GM10248 (cell line): Measurements from ENCODE around the gene SH2D6.

Experiments
- CTCF ChIA-PET: fragments of 300-600 bp; sonication (Branson Sonifier 250); formaldehyde crosslinking; extraction: SDS; loops from one replicate; lab custom pipeline; 2021; ENCODE audit warnings: antibody characterized with exemption; lab: Yijun Ruan, JAX
- POLR2A ChIA-PET: fragments of 350-650 bp; sonication (Branson Sonifier 250); formaldehyde crosslinking; extraction: SDS; loops from one replicate; lab custom pipeline; 2020; ENCODE audit warnings: antibody characterized with exemption; lab: Yijun Ruan, JAX
- DNase-seq: peaks from one replicate; pipeline ENCODE4 v3.0.0; 2012; ENCODE audit errors: extremely low spot score
- TF ChIP-seq, protein P1 (sequence below): IDR thresholded peaks from 2 replicates; pipeline ENCODE4 v1.5.1; 2012; ENCODE audit warnings: mild to moderate bottlenecking, low read depth; ENCODE audit errors: extremely low read depth, missing control alignments, control extremely low read depth

SH2D6 gene

DNA sequence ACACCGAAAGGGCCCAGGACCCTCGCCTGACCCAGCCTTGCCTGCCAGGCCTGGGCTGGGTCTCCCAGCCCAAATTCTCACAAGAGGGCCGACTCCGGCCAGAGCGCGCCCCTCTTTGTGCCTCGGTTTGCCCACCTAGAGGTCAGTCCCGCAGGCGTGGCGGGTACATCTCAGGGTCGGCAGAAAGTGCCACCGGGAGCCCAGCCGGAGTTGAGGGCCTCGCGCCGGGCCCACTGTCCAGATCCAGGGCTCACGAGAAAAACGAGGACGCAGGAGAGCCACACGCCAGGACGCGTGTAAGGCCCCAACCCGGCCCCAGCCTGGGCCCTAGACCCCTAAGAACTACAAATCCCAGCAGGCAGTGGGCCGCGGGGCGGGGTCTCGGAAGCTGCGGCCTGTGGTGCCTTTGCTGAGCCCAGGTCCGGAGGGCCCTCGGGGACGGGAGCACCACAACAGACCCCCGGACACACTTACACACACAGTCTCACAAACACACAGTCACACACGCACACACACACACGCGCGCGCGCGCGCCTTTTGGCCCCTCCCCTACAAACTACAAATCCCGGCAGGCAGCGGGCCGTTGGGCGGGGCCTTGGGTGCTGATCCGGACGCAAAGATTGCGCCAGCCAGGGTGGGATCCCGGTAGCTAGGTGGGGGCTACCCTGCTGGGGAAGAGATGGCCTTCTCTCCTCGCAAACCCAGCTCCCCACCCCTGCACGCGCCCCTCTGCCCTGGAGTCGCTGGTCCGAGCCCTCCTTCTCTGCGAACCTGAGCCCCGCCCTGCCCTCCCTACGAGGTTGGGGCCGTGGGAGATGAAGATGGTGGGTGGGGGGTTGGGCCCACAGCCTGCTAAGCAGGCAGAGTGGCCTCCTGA is at the start of gene SH2D6:
Gene SH2D6, plus strand, starts transcription at position 583 of the 877 bp plus-strand sequence. CDS start 10,752 bp downstream, outside the sequence.
- TF ChIP-seq, protein P1, sequence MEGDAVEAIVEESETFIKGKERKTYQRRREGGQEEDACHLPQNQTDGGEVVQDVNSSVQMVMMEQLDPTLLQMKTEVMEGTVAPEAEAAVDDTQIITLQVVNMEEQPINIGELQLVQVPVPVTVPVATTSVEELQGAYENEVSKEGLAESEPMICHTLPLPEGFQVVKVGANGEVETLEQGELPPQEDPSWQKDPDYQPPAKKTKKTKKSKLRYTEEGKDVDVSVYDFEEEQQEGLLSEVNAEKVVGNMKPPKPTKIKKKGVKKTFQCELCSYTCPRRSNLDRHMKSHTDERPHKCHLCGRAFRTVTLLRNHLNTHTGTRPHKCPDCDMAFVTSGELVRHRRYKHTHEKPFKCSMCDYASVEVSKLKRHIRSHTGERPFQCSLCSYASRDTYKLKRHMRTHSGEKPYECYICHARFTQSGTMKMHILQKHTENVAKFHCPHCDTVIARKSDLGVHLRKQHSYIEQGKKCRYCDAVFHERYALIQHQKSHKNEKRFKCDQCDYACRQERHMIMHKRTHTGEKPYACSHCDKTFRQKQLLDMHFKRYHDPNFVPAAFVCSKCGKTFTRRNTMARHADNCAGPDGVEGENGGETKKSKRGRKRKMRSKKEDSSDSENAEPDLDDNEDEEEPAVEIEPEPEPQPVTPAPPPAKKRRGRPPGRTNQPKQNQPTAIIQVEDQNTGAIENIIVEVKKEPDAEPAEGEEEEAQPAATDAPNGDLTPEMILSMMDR = no peak
- DNase-seq = peak; percentile 92
- CTCF ChIA-PET = interaction anchor here (1.9 to 6.3 kb wide), 9 partner anchors 11 to 219 kb away, joined by 7 to 158 read pairs (median 21); partner anchors contain the start of gene MAT2A
- POLR2A ChIA-PET = interaction anchor here (0.6 to 2.4 kb wide), 2 partner anchors 120 to 134 kb away, joined by 3 to 15 read pairs; partner anchors contain the start of gene MAT2A

- ChIA-PET POLR2A (no interaction called here), CTCF (interaction anchor here (1.2 to 1.8 kb wide), 3 partner anchors 14 to 360 kb away, joined by 3 to 8 read pairs (median 5); partner anchors contain the start of genes ELMOD3 and RETSAT)
- TF ChIP-seq, protein P1 = no peak
- no peak for DNase-seq
These were observed 49.6 kb upstream of the SH2D6 start for GRCh38 chr2:85368921-85369320.

GRCh38 chr2:85369500-85369899 is 49.0 kb upstream of the SH2D6 start:
- TF ChIP-seq, protein P1 = no peak
- CTCF ChIA-PET = interaction anchor here (0.7 to 1.8 kb wide), 4 partner anchors 15 to 359 kb away, joined by 3 to 8 read pairs (median 4); partner anchors contain the start of genes ELMOD3 and RETSAT
- POLR2A ChIA-PET = no interaction called here
- DNase-seq = no peak

DNA sequence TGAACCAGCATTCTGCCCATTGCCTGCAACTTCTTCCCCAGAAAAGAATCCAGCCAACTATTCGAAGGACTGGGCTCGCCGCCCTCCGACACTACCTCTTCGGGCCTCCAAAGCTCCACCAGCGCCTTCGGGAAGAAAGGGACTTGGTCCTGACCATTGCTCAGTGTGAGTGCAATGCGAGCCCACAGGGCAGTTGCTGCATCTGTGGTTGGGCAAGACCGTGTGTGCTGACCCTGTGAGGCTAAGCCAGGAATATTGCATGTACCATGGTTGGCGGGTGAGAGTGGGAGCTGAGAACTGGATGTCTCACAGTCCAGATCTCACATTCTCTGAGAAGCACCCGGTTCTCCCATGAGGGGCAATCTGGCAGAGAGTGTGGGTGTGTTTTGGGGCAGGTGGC is 47.5 kb upstream of the SH2D6 start:
- ChIA-PET POLR2A (no interaction called here), CTCF (no interaction called here)
- TF ChIP-seq, protein P1 = no peak
- DNase-seq = no peak

- POLR2A ChIA-PET = no interaction called here
- TF ChIP-seq, protein P1 = no peak
- DNase-seq = no peak
- CTCF ChIA-PET = interaction anchor here (1.4 kb wide), 1 partner anchor 22 kb away, joined by 3 read pairs; the partner anchor contains the start of genes ELMOD3 and RETSAT
These were observed 42.0 kb upstream of the SH2D6 start for GRCh38 chr2:85376291-85377065.

- POLR2A ChIA-PET = no interaction called here
- TF ChIP-seq, protein P1 = no peak
- DNase-seq = no peak
- CTCF ChIA-PET = interaction anchor here (1.9 kb wide), 1 partner anchor 12 kb away, joined by 4 read pairs; no protein-coding TSS in a partner anchor
These were observed 41.4 kb upstream of the SH2D6 start for GRCh38 chr2:85377083-85377482.
